Activated T-helper 1 cell treated with anti-CD3 and anti-CD28 coated beads, Interleukin-12 subunit alpha, Interleukin-12 subunit beta, Interleukin-2, Interleukin-4 antibody, amounts not matched to agents 30 ng/mL and 10 ng/mL and 1 ng/mL, durations not matched to agents 14 hours and 24 hours and 36 hours (primary cell): ENCODE measurements around the gene FCRL1. TPM values are rescaled to one million over a fixed set of nuclear protein-coding genes. Genes with fewer than 3 reads are reported as not detected.

Source experiments
- DNase-seq: peaks from one replicate; pipeline ENCODE4 v3.0.0; 2021; ENCODE audit warnings: low spot score
- H3K27ac Mint-ChIP-seq: one replicate; pipeline ENCODE4 v1.8.0; 2021; ENCODE audit warnings: mild to moderate bottlenecking, mixed read lengths
- H3K27me3 Mint-ChIP-seq: one replicate; pipeline ENCODE4 v1.8.0; 2022; ENCODE audit warnings: mild to moderate bottlenecking, moderate library complexity, mixed read lengths; ENCODE audit not compliant: insufficient read depth
- H3K36me3 Mint-ChIP-seq: one replicate; pipeline ENCODE4 v1.8.0; 2021; ENCODE audit warnings: low read depth, mixed read lengths
- H3K4me1 Mint-ChIP-seq: one replicate; pipeline ENCODE4 v1.8.0; 2021; ENCODE audit warnings: low read depth, mixed read lengths
- H3K4me3 Mint-ChIP-seq: one replicate; pipeline ENCODE4 v1.8.0; 2021; ENCODE audit warnings: mild to moderate bottlenecking, moderate library complexity, mixed read lengths
- H3K9me3 Mint-ChIP-seq: one replicate; pipeline ENCODE4 v1.8.0; 2021; ENCODE audit warnings: mixed read lengths
- intact Hi-C: fragments of 100-400 bp; cut with micrococcal nuclease; formaldehyde crosslinking; loops from one replicate; pipeline ENCODE4 v1.15.1; 2024
- total RNA-seq: library from RNA; stranded (reverse); gene quantifications from 2 replicates; pipeline ENCODE4 v1.2.3, GENCODE V29; 2022

Gene FCRL1
- total RNA-seq, 1 donor from 2014 or later, result not detected

DNA sequence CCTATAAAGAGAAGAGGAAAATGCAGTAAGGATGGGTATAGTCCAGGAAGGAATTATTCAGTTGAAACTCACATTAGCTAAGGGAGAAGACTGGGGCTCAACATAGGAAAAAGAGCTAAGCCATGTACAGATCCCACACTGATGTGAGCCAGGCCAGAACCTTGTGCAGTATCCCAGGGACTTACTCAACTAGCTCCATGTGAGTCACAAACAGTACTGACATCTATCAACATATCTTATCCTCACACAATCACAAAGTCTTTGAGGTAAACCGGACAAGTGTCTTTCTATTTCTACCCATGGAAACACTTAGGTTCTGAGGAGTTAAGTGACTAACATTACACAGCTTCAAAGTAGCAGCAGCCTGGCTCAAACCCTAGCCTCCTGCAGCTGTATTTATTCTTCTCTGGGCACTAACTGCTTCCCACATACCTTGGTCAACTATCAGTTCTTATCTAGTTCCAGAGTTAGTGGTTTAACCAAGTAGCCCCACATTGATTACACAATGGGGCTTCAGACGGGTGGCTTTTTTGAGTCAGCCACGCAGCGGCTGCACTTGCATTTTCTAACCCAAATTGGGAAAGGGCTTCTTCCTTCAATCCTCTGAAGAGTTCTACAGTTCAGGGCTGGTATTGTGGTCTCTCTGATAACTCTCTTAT, 12.2 kb upstream of the FCRL1 start:
- no peaks in the 10 kb centered on the region for H3K27me3 Mint-ChIP-seq
- intact Hi-C loops, result no loop called here
- no peak for DNase-seq
- no peaks in the 10 kb centered on the region for H3K9me3 Mint-ChIP-seq
- H3K4me3 Mint-ChIP-seq, result no peak overlapping the region
- no peak overlapping the region for H3K27ac Mint-ChIP-seq
- H3K36me3 Mint-ChIP-seq, result no peaks in the 10 kb centered on the region
- H3K4me1 Mint-ChIP-seq, result no peaks in the 10 kb centered on the region

- Mint-ChIP-seq H3K4me1 (no peaks in the 10 kb centered on the region), H3K27me3 (no peaks in the 10 kb centered on the region), H3K9me3 (no peaks in the 10 kb centered on the region), H3K4me3 (no peak overlapping the region), H3K27ac (no peak overlapping the region), H3K36me3 (no peaks in the 10 kb centered on the region)
- intact Hi-C loops, result no loop called here
- DNase-seq, result no peak
Observed at GRCh38 chr1:157830887-157831286, 11.0 kb upstream of the FCRL1 start.

DNA sequence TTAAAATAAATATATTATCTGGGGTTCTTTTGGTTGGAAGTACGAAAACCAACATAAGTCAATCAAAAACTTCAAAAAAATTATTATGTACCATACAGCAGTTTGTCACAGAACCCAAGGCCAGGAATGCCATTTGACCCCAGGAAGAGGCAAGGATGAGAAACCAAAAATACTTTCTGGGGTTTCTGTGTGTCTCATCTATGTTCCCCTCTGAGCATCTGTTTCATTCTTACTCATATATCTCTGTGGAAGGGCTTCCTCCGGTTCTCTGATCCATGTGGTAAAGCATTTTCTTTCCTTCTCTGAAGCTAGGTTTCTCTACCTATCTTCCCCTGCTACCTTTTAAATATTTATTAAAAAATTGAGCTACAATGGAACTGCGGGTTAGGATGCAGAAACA, 9.8 kb upstream of the FCRL1 start:
- H3K27me3 Mint-ChIP-seq, result no peaks in the 10 kb centered on the region

DNA sequence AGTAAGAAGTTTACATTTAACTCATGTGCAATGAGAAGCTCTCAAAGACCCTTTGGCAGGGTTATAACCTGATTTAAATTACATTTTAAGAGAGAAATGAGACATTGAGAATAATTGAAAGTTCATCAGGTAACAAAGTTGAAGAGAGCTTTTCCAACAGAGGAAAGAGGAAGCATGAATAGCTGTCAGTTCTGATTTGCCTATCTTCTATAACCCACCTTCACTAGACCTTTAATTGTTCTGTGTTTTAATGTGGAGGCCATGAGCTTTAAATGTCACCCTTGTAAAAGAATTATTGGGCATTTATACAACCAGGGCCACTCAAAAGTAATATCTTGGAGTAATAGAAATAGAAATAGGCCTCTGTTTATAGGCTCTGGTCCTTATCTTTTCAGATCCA, 9.3 kb upstream of the FCRL1 start:
- no peak overlapping the region for H3K4me3 Mint-ChIP-seq
- H3K9me3 Mint-ChIP-seq, result no peaks in the 10 kb centered on the region
- H3K36me3 Mint-ChIP-seq, result no peaks in the 10 kb centered on the region
- intact Hi-C loops, result no loop called here
- H3K27ac Mint-ChIP-seq, result no peak overlapping the region
- peaks cover 2% of the 10 kb centered on the region for H3K27me3 Mint-ChIP-seq
- DNase-seq, result no peak
- H3K4me1 Mint-ChIP-seq, result no peaks in the 10 kb centered on the region

More for the DNA sequence above, 9.8 kb upstream of the FCRL1 start:
- Mint-ChIP-seq H3K36me3 (no peaks in the 10 kb centered on the region), H3K4me3 (no peak overlapping the region), H3K27ac (no peak overlapping the region), H3K9me3 (no peaks in the 10 kb centered on the region), H3K4me1 (no peaks in the 10 kb centered on the region)
- intact Hi-C loops, result no loop called here
- DNase-seq, result no peak

GRCh38 chr1:157820299-157820698, 379 bp upstream of the FCRL1 start:
- Mint-ChIP-seq H3K36me3 (no peaks in the 10 kb centered on the region), H3K27ac (no peak overlapping the region), H3K27me3 (peaks cover 6% of the 10 kb centered on the region), H3K4me1 (no peaks in the 10 kb centered on the region), H3K4me3 (no peak overlapping the region), H3K9me3 (no peaks in the 10 kb centered on the region)
- DNase-seq, result no peak
- intact Hi-C loops, result no loop called here

DNA sequence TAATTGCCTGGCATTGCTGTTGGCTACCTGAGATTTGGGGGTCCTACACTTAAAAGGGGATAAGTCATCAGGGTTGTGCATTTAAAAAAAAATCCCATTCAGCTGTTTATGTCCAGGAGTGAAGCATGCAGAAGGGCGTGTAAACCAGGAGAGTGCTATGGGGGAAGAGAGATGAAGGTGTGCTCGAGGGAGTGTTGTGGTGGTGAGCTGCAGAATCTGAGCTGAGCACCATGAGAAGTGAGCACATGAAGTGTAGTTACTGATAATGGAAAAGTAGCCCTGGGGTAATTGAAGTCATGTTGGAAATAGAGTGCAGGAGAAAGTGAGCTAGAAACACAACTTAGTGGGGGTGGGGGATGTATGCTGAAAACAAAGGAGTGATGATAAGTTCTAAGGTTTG, 705 bp downstream of the FCRL1 start:
- Mint-ChIP-seq H3K4me1 (no peaks in the 10 kb centered on the region), H3K27ac (no peak overlapping the region), H3K4me3 (no peak overlapping the region), H3K27me3 (peaks cover 6% of the 10 kb centered on the region), H3K36me3 (no peaks in the 10 kb centered on the region), H3K9me3 (no peaks in the 10 kb centered on the region)
- intact Hi-C loops, result no loop called here
- no peak for DNase-seq

- no peak overlapping the region for H3K4me3 Mint-ChIP-seq
- H3K27me3 Mint-ChIP-seq, result peaks cover 2% of the 10 kb centered on the region
- no peaks in the 10 kb centered on the region for H3K4me1 Mint-ChIP-seq
- H3K9me3 Mint-ChIP-seq, result peaks cover 14% of the 10 kb centered on the region
- intact Hi-C loops, result no loop called here
- H3K27ac Mint-ChIP-seq, result no peak overlapping the region
- DNase-seq, result no peak
- H3K36me3 Mint-ChIP-seq, result no peaks in the 10 kb centered on the region
Observed at GRCh38 chr1:157813269-157813668, 6.7 kb downstream of the FCRL1 start.

- Mint-ChIP-seq H3K36me3 (no peaks in the 10 kb centered on the region), H3K27ac (no peak overlapping the region), H3K4me3 (no peak overlapping the region), H3K4me1 (no peaks in the 10 kb centered on the region), H3K27me3 (no peaks in the 10 kb centered on the region), H3K9me3 (no peaks in the 10 kb centered on the region)
- no peak for DNase-seq
- intact Hi-C loops, result no loop called here
Observed at GRCh38 chr1:157806431-157807149, 13.3 kb downstream of the FCRL1 start.

DNA sequence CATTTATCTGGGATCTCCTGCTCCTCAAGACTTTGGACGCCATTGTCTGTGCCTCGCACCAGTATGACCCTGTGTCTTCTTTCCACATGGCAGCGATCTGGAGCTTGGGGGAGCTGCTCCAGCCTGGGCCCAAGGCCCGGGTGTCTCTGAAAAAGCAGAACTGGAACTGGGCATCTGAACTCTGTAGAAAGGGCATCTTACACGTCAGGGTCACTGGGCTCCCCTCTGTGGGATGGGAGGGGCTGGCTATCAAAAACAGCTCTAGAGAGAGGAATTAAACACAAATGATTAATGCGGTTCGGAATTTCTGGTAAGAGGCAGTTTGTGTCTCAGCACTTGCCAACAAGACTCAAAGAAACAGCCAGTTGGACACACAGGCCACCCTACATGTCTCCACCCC, 16.1 kb downstream of the FCRL1 start:
- Mint-ChIP-seq H3K4me3 (no peak overlapping the region), H3K9me3 (no peaks in the 10 kb centered on the region), H3K27ac (no peak overlapping the region), H3K4me1 (no peaks in the 10 kb centered on the region), H3K36me3 (no peaks in the 10 kb centered on the region), H3K27me3 (no peaks in the 10 kb centered on the region)
- intact Hi-C loops, result no loop called here
- no peak for DNase-seq

- Mint-ChIP-seq H3K27ac (no peak overlapping the region), H3K9me3 (no peaks in the 10 kb centered on the region), H3K36me3 (no peaks in the 10 kb centered on the region), H3K4me3 (no peak overlapping the region), H3K4me1 (no peaks in the 10 kb centered on the region), H3K27me3 (no peaks in the 10 kb centered on the region)
- DNase-seq, result no peak
- intact Hi-C loops, result no loop called here
Observed at GRCh38 chr1:157799996-157800395, 19.9 kb downstream of the FCRL1 start.

- H3K27ac Mint-ChIP-seq, result no peak overlapping the region
- H3K4me3 Mint-ChIP-seq, result no peak overlapping the region
- H3K27me3 Mint-ChIP-seq, result no peaks in the 10 kb centered on the region
- peaks cover 11% of the 10 kb centered on the region for H3K9me3 Mint-ChIP-seq
- no peak for DNase-seq
- intact Hi-C loops, result no loop called here
- no peaks in the 10 kb centered on the region for H3K36me3 Mint-ChIP-seq
- H3K4me1 Mint-ChIP-seq, result no peaks in the 10 kb centered on the region
Observed at GRCh38 chr1:157798211-157798610, 21.7 kb downstream of the FCRL1 start.

- intact Hi-C loops, result no loop called here
Observed at GRCh38 chr1:157785248-157785647, 34.7 kb downstream of the FCRL1 start.

GRCh38 chr1:157784801-157785200, 35.1 kb downstream of the FCRL1 start:
- intact Hi-C loops, result no loop called here
- H3K4me3 Mint-ChIP-seq, result no peak overlapping the region
- H3K36me3 Mint-ChIP-seq, result no peaks in the 10 kb centered on the region
- no peaks in the 10 kb centered on the region for H3K9me3 Mint-ChIP-seq
- no peaks in the 10 kb centered on the region for H3K4me1 Mint-ChIP-seq
- H3K27me3 Mint-ChIP-seq, result no peaks in the 10 kb centered on the region
- DNase-seq, result no peak
- no peak overlapping the region for H3K27ac Mint-ChIP-seq

More at GRCh38 chr1:157785248-157785647, 34.7 kb downstream of the FCRL1 start:
- Mint-ChIP-seq H3K4me3 (no peak overlapping the region), H3K4me1 (no peaks in the 10 kb centered on the region), H3K9me3 (no peaks in the 10 kb centered on the region), H3K36me3 (no peaks in the 10 kb centered on the region), H3K27me3 (no peaks in the 10 kb centered on the region), H3K27ac (no peak overlapping the region)
- no peak for DNase-seq
